Keratinocyte (primary cell): ENCODE measurements around the gene DMD. TPM values are rescaled to one million over a fixed set of nuclear protein-coding genes. Genes with fewer than 3 reads are reported as not detected.

Experiments used
- DNase-seq: peaks from one replicate; pipeline ENCODE4 v3.0.0-alpha.2; 2011; ENCODE audit warnings: low read depth, missing footprints, low spot score
- FAIRE-seq: peaks from 2 replicates; lab custom pipeline; 2011; peaks lifted over from hg19 to GRCh38; lab: Jason Lieb, UNC
- H2AFZ ChIP-seq: 2 replicates; pipeline ENCODE4 v1.6.0; 2012; ENCODE audit warnings: low read length, control low read depth, inconsistent platforms; ENCODE audit not compliant: control insufficient read depth
- H3K27ac ChIP-seq: 2 replicates; pipeline ENCODE4 v1.5.1; 2011; ENCODE audit warnings: low read length; ENCODE audit not compliant: control insufficient read depth, insufficient read depth
- H3K27me3 ChIP-seq: 3 replicates; pipeline ENCODE4 v1.6.0; 2011; ENCODE audit warnings: low read length; ENCODE audit not compliant: control insufficient read depth, insufficient read depth; ENCODE audit errors: extremely low read depth
- H3K36me3 ChIP-seq, 2 experiments: 2 replicates in 1 of 2; 3 replicates in 1 of 2; pipeline ENCODE4 v1.5.1; 2011; ENCODE audit warnings: low read length in 2 of 2, mild to moderate bottlenecking in 1 of 2; ENCODE audit not compliant: control insufficient read depth in 2 of 2, insufficient read depth in 2 of 2; ENCODE audit errors: extremely low read depth in 1 of 2
- H3K4me1 ChIP-seq: 3 replicates; pipeline ENCODE4 v1.5.1; 2011; ENCODE audit warnings: low read length; ENCODE audit not compliant: control insufficient read depth, insufficient read depth; ENCODE audit errors: extremely low read depth
- H3K4me2 ChIP-seq: 3 replicates; pipeline ENCODE4 v1.6.0; 2011; ENCODE audit warnings: low read depth, low read length; ENCODE audit not compliant: control insufficient read depth, insufficient read depth; ENCODE audit errors: extremely low read depth
- H3K4me3 ChIP-seq, 3 experiments: fragments of 200-600 bp in 1 of 3; sonication (generic) in 1 of 3; 2 replicates in 2 of 3; 3 replicates in 1 of 3; pipeline ENCODE4 v1.5.1; 2011 to 2016; ENCODE audit warnings: low read length in 3 of 3, mild to moderate bottlenecking in 3 of 3, control low read depth in 2 of 3, inconsistent platforms in 1 of 3, low read depth in 1 of 3, mixed read lengths in 1 of 3, mixed run types in 1 of 3, moderate library complexity in 1 of 3; ENCODE audit not compliant: control insufficient read depth in 2 of 3, insufficient read depth in 2 of 3; ENCODE audit errors: extremely low read depth in 1 of 3
- H3K79me2 ChIP-seq: 2 replicates; pipeline ENCODE4 v1.6.0; 2012; ENCODE audit warnings: low read length; ENCODE audit not compliant: control insufficient read depth, insufficient read depth
- H3K9ac ChIP-seq: 3 replicates; pipeline ENCODE4 v1.6.0; 2011; ENCODE audit warnings: low read length; ENCODE audit not compliant: control insufficient read depth, insufficient read depth; ENCODE audit errors: extremely low read depth
- H3K9me1 ChIP-seq: 3 replicates; pipeline ENCODE4 v1.6.0; 2011; ENCODE audit warnings: low read length; ENCODE audit not compliant: control insufficient read depth, insufficient read depth; ENCODE audit errors: extremely low read depth
- H3K9me3 ChIP-seq: 2 replicates; pipeline ENCODE4 v1.5.1; 2012; ENCODE audit warnings: low read depth, low read length; ENCODE audit not compliant: control insufficient read depth
- H4K20me1 ChIP-seq: 3 replicates; pipeline ENCODE4 v1.6.0; 2011; ENCODE audit warnings: low read length; ENCODE audit not compliant: control insufficient read depth, insufficient read depth; ENCODE audit errors: extremely low read depth
- CTCF ChIP-seq, 3 experiments: IDR thresholded peaks in 1 of 3; conservative IDR thresholded peaks in 1 of 3; optimal IDR thresholded peaks in 1 of 3; 2 replicates in 2 of 3; 3 replicates in 1 of 3; pipeline versions ENCODE3 to v1.5.1; 2011; ENCODE audit warnings: low read length in 3 of 3, mild to moderate bottlenecking in 3 of 3, moderate library complexity in 2 of 3, control low read depth in 1 of 3, inconsistent platforms in 1 of 3; ENCODE audit not compliant: insufficient read depth in 2 of 3; ENCODE audit errors: extremely low read depth in 1 of 3
- EZH2 ChIP-seq: IDR thresholded peaks from one replicate; pipeline ENCODE4 v1.6.1; 2012; ENCODE audit warnings: inconsistent platforms, mild to moderate bottlenecking, low read length, moderate library complexity
- dilution Hi-C: fragments of 300-500 bp; cut with MboI; formaldehyde crosslinking; loops from one replicate; pipeline ENCODE4 v1.7.0; 2020; ENCODE audit warnings: low sequenced_read_pairs; ENCODE audit not compliant: extremely low pct_ligation_motif_present
- polyA plus RNA-seq, 5 experiments: library from polyadenylated mRNA; depleted of rRNA in 3 of 5; stranded (reverse) in 3 of 5; stranded (forward) in 1 of 5; unstranded in 1 of 5; fragments of >200 nt; gene quantifications; 1 replicate in 1 of 5; 2 replicates in 3 of 5; 3 replicates in 1 of 5; pipeline versions ENCODE4 v1.2.1 to v1.2.3, GENCODE V29; 2011 to 2012; ENCODE audit warnings: missing spikeins in 2 of 5, low read depth in 1 of 5, low replicate concordance in 1 of 5

DMD gene
- polyA plus RNA-seq, 1 donor (not counting 4 experiments of a cell fraction or from before 2014, with no cell fraction given), result 8.9 TPM

- FAIRE-seq, result no peak
- dilution Hi-C loops, result no loop called here
These were observed 1610.5 kb downstream of the DMD start for GRCh38 chrX:31600823-31601222.

GRCh38 chrX:31593353-31593752, 1618.0 kb downstream of the DMD start:
- Histone ChIP-seq H3K4me1 (peaks cover 4% of the 10 kb centered on the region), H4K20me1 (no peaks in the 10 kb centered on the region), H3K4me2 (no peak overlapping the region), H3K27me3 (no peaks in the 10 kb centered on the region), H3K9ac (no peak overlapping the region), H2AFZ (no peak overlapping the region), H3K27ac (no peak overlapping the region), H3K4me3 (no peak overlapping the region), H3K36me3 (no peaks in the 10 kb centered on the region), H3K9me3 (no peaks in the 10 kb centered on the region), H3K79me2 (no peaks in the 10 kb centered on the region), H3K9me1 (no peaks in the 10 kb centered on the region)
- TF ChIP-seq EZH2 (no peak), CTCF (optimal IDR thresholded peaks at IDR 0.05 in 1 of 3, IDR thresholded peaks at IDR 0.05 in 1 of 3, conservative IDR thresholded peaks at IDR 0.05 in 1 of 3; ENCODE audit: extremely low read depth in 1 of 3, insufficient read depth in 2 of 3, low read length in 3 of 3) (no peak)
- dilution Hi-C loops, result no loop called here
- DNase-seq (no peak), FAIRE-seq (no peak)

More at GRCh38 chrX:31600823-31601222, 1610.5 kb downstream of the DMD start:
- Histone ChIP-seq H3K79me2 (no peaks in the 10 kb centered on the region), H3K9ac (no peak overlapping the region), H4K20me1 (no peaks in the 10 kb centered on the region), H3K4me2 (no peak overlapping the region), H2AFZ (no peak overlapping the region), H3K9me1 (no peaks in the 10 kb centered on the region), H3K4me3 (no peak overlapping the region), H3K4me1 (no peaks in the 10 kb centered on the region), H3K36me3 (no peaks in the 10 kb centered on the region), H3K27me3 (no peaks in the 10 kb centered on the region), H3K27ac (no peak overlapping the region), H3K9me3 (no peaks in the 10 kb centered on the region)
- DNase-seq, result no peak
- TF ChIP-seq CTCF (optimal IDR thresholded peaks at IDR 0.05 in 1 of 3, IDR thresholded peaks at IDR 0.05 in 1 of 3, conservative IDR thresholded peaks at IDR 0.05 in 1 of 3; ENCODE audit: extremely low read depth in 1 of 3, insufficient read depth in 2 of 3, low read length in 3 of 3), result no peak
- TF ChIP-seq EZH2, result no peak
